Central memory CD8-positive, alpha-beta T cell (primary cell): Measurements from ENCODE around the gene KIR3DL2.
"Not testable (repeated sequence)": the region's sequence is repeated elsewhere in the genome, so short reads cannot be mapped to it uniquely, and the experiment has no call there.

Experiments used
- ATAC-seq: fragments of 150-1000 bp; cut with Tn5 transposase; replicated peaks from 2 replicates; pipeline ENCODE4 v1.10.0; 2022; ENCODE audit warnings: mild to moderate bottlenecking, moderate FRiP score, moderate number of reproducible peaks; ENCODE audit not compliant: poor library complexity, severe bottlenecking; ENCODE audit errors: extremely low read depth
- DNase-seq, 2 donors: peaks; one replicate each; pipeline ENCODE4 v3.0.0; 2021; ENCODE audit warnings: low spot score in 2 of 2
- H3K27ac Mint-ChIP-seq: one replicate; pipeline ENCODE4 v1.8.0; 2022; ENCODE audit warnings: low read depth, mild to moderate bottlenecking, moderate library complexity, mixed read lengths
- H3K27me3 Mint-ChIP-seq: one replicate; pipeline ENCODE4 v1.8.0; 2022; ENCODE audit warnings: mixed read lengths
- H3K36me3 Mint-ChIP-seq: one replicate; pipeline ENCODE4 v1.8.0; 2022; ENCODE audit warnings: mild to moderate bottlenecking, moderate library complexity, mixed read lengths; ENCODE audit not compliant: insufficient read depth
- H3K4me1 Mint-ChIP-seq: one replicate; pipeline ENCODE4 v1.8.0; 2022; ENCODE audit warnings: mixed read lengths
- H3K4me3 Mint-ChIP-seq: one replicate; pipeline ENCODE4 v1.8.0; 2022; ENCODE audit warnings: mild to moderate bottlenecking, moderate library complexity, mixed read lengths
- H3K9me3 Mint-ChIP-seq: one replicate; pipeline ENCODE4 v1.8.0; 2022; ENCODE audit warnings: mixed read lengths

The KIR3DL2 gene

GRCh38 chr19:54850061-54850640, at the start of gene KIR3DL2:
Gene KIR3DL2 (plus strand): TSS chr19:54850443. CDS start chr19:54850476, 33 bp downstream.
- not testable (repeated sequence) for H3K4me1 Mint-ChIP-seq, H3K36me3 Mint-ChIP-seq, H3K9me3 Mint-ChIP-seq
- Mint-ChIP-seq H3K27me3 (peaks cover 30% of the 10 kb centered on the region), H3K4me3 (peak within 1 kb of the TSS; percentile 67), H3K27ac (peak within 1 kb of the TSS; percentile 81)
- peak; percentile 32 for ATAC-seq
- peak in 1 of 2 donors; percentile 16 for DNase-seq

DNA sequence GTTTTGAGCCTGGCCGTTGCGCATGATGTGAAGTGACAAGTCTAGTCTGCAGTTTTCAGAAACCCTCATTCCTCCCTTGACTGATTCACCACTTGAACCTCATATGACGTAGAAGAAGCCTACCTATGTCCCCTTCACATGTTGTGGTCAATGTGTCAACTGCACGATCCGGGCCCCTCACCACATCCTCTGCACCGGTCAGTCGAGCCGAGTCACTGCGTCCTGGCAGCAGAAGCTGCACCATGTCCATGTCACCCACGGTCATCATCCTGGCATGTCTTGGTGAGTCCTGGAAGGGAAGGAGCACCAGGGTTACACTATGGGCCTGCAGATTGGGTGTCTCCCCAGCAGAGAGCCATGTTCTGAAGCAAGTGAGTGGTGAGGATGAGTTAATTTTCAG, 46.8 kb upstream of the KIR3DL2 start, which contains the start of gene KIR2DL4:
KIR2DL4 (plus strand) TSS at position 201 of the 400 bp plus-strand sequence; CDS start at position 243, 42 bp downstream.
- Mint-ChIP-seq H3K9me3 (no peaks in the 10 kb centered on the region), H3K36me3 (no peaks in the 10 kb centered on the region), H3K27ac (no peak within 1 kb of the TSS), H3K4me3 (no peak within 1 kb of the TSS), H3K4me1 (no peaks in the 10 kb centered on the region), H3K27me3 (peaks cover 60% of the 10 kb centered on the region)
- ATAC-seq (peak; percentile 64), DNase-seq (no peak)

DNA sequence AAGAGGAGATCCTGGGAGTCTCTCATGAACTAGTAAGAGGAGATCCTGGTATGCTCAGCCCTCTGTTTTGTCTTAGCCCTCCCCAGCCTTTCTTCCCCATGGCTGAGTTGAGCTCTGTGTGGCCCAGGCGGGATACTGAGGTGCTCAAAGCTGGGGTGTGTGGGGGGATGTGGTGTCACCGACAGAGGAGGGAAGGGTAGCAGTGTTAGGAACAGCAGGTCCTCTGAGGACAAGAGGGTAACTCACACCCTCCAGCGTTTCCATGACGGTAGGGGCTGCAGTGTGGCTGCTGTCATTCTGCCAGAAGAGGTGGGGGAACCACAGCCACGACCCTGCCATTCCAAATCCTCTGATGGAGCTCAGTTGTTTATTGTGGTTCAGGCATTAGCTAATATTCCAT, 46.1 kb upstream of the KIR3DL2 start:
- Mint-ChIP-seq H3K27ac (no peak overlapping the region), H3K4me1 (no peaks in the 10 kb centered on the region), H3K9me3 (no peaks in the 10 kb centered on the region), H3K27me3 (peaks cover 60% of the 10 kb centered on the region), H3K4me3 (no peak overlapping the region), H3K36me3 (no peaks in the 10 kb centered on the region)
- no peak for DNase-seq
- peak; percentile 14 for ATAC-seq

DNA sequence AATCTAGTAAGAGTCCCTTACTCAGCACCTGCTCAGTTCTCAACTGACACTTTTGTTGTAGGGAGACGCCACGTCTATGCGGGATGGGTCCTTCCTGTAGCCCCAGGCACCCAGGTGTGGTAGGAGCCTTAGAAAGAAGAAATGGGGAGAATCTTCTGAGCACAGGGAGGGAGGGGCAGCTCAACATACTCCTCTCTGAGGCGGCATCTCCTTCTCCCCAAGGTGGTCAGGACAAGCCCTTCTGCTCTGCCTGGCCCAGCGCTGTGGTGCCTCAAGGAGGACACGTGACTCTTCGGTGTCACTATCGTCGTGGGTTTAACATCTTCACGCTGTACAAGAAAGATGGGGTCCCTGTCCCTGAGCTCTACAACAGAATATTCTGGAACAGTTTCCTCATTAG, 45.7 kb upstream of the KIR3DL2 start:
- Mint-ChIP-seq H3K4me1 (no peaks in the 10 kb centered on the region), H3K9me3 (no peaks in the 10 kb centered on the region), H3K4me3 (no peak overlapping the region), H3K36me3 (no peaks in the 10 kb centered on the region), H3K27me3 (peaks cover 60% of the 10 kb centered on the region), H3K27ac (no peak overlapping the region)
- ATAC-seq (no peak), DNase-seq (no peak)

GRCh38 chr19:54805665-54806515, 44.4 kb upstream of the KIR3DL2 start:
- H3K36me3 Mint-ChIP-seq: no peaks in the 10 kb centered on the region
- DNase-seq (no peak), ATAC-seq (no peak)
- H3K27ac Mint-ChIP-seq: no peak overlapping the region
- H3K4me1 Mint-ChIP-seq: no peaks in the 10 kb centered on the region
- no peak overlapping the region for H3K4me3 Mint-ChIP-seq
- H3K9me3 Mint-ChIP-seq: no peaks in the 10 kb centered on the region
- peaks cover 69% of the 10 kb centered on the region for H3K27me3 Mint-ChIP-seq

GRCh38 chr19:54806516-54806838, 43.8 kb upstream of the KIR3DL2 start:
- ATAC-seq (no peak), DNase-seq (no peak)
- Mint-ChIP-seq H3K4me1 (no peaks in the 10 kb centered on the region), H3K36me3 (no peaks in the 10 kb centered on the region), H3K27me3 (peaks cover 75% of the 10 kb centered on the region), H3K9me3 (no peaks in the 10 kb centered on the region), H3K4me3 (no peak overlapping the region), H3K27ac (no peak overlapping the region)

- H3K4me1 Mint-ChIP-seq, H3K27ac Mint-ChIP-seq, H3K36me3 Mint-ChIP-seq, H3K4me3 Mint-ChIP-seq, H3K9me3 Mint-ChIP-seq, ATAC-seq, DNase-seq: not testable (repeated sequence)
- H3K27me3 Mint-ChIP-seq: peaks cover 57% of the 10 kb centered on the region
These were observed 35.7 kb upstream of the KIR3DL2 start for GRCh38 chr19:54814571-54814970.

DNA sequence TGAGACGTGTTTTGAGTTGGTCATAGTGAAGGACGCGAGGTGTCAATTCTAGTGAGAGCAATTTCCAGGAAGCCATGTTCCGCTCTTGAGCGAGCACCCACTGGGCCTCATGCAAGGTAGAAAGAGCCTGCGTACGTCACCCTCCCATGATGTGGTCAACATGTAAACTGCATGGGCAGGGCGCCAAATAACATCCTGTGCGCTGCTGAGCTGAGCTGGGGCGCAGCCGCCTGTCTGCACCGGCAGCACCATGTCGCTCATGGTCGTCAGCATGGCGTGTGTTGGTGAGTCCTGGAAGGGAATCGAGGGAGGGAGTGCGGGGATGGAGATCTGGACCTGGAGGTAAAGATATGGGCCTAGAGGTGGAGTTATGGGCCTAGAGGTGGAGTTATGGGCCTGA, 34.0 kb upstream of the KIR3DL2 start, which contains the start of gene KIR3DL1:
KIR3DL1 (plus strand) TSS at position 218 of the 400 bp plus-strand sequence.
- H3K9me3 Mint-ChIP-seq, DNase-seq, H3K4me3 Mint-ChIP-seq, H3K36me3 Mint-ChIP-seq, H3K27ac Mint-ChIP-seq, H3K4me1 Mint-ChIP-seq, ATAC-seq: not testable (repeated sequence)
- peaks cover 52% of the 10 kb centered on the region for H3K27me3 Mint-ChIP-seq

DNA sequence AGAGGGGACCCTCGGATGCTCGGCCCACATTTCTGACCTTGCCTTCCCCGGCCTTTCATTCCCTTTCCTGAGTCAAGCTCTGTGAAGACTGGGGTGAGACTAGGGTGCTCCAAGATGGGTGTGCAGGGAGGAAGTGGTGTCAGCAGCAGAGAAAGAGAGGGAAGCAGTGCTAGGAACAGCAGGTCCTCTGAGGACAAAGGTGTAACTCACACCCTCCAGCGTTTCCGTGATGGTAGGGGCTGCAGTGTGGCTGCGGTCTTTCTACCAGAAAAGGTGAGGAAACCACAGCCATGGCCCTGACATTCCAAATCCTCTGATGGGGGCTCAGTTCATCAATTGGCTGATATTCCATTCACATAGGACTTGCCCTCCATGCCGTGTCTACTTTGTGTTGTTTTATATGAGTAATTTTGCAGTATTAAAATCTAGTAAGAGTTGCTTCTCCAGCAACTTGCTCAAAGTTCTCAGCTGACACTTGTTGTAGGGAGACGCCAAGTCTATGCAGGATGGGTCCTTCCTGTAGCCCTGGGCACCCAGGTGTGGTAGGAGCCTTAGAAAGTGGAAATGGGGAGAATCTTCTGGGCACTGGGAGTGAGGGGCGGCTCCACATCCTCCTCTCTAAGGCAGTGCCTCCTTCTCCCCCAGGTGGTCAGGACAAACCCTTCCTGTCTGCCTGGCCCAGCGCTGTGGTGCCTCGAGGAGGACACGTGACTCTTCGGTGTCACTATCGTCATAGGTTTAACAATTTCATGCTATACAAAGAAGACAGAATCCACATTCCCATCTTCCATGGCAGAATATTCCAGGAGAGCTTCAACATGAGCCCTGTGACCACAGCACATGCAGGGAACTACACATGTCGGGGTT, 32.3 kb upstream of the KIR3DL2 start:
- Mint-ChIP-seq H3K36me3 (peaks cover 2% of the 10 kb centered on the region), H3K4me3 (no peak overlapping the region), H3K4me1 (peaks cover 4% of the 10 kb centered on the region), H3K27me3 (peaks cover 39% of the 10 kb centered on the region), H3K9me3 (no peaks in the 10 kb centered on the region), H3K27ac (no peak overlapping the region)
- ATAC-seq (no peak), DNase-seq (no peak)

GRCh38 chr19:54824416-54824815, 25.8 kb upstream of the KIR3DL2 start:
- H3K4me1 Mint-ChIP-seq, H3K9me3 Mint-ChIP-seq, H3K4me3 Mint-ChIP-seq, H3K27ac Mint-ChIP-seq, H3K36me3 Mint-ChIP-seq, DNase-seq, ATAC-seq: not testable (repeated sequence)
- H3K27me3 Mint-ChIP-seq: peaks cover 56% of the 10 kb centered on the region

GRCh38 chr19:54825326-54825725, 24.9 kb upstream of the KIR3DL2 start:
- H3K27ac Mint-ChIP-seq, ATAC-seq, H3K36me3 Mint-ChIP-seq, DNase-seq, H3K4me1 Mint-ChIP-seq, H3K9me3 Mint-ChIP-seq, H3K4me3 Mint-ChIP-seq: not testable (repeated sequence)
- H3K27me3 Mint-ChIP-seq: peaks cover 56% of the 10 kb centered on the region

GRCh38 chr19:54828064-54828463, 22.2 kb upstream of the KIR3DL2 start:
- H3K4me1 Mint-ChIP-seq, H3K4me3 Mint-ChIP-seq, H3K9me3 Mint-ChIP-seq, H3K36me3 Mint-ChIP-seq, DNase-seq, H3K27ac Mint-ChIP-seq, ATAC-seq: not testable (repeated sequence)
- H3K27me3 Mint-ChIP-seq: peaks cover 51% of the 10 kb centered on the region
